T-helper 17 cell (primary cell): Measurements from ENCODE around the gene KIAA1958. TPM values are rescaled to one million over a fixed set of nuclear protein-coding genes. Genes with fewer than 3 reads are reported as not detected.

Experiments used
- ATAC-seq: fragments of 150-1000 bp; cut with Tn5 transposase; 2 replicates; pipeline ENCODE4 v1.10.0; 2021; ENCODE audit warnings: mild to moderate bottlenecking, moderate library complexity
- DNase-seq, 3 donors: peaks; one replicate each; pipeline versions ENCODE4 v3.0.0 to v3.0.0-alpha.2; 2020 to 2021
- H3K9me3 ChIP-seq: one replicate; pipeline ENCODE4 v1.7.0; 2013; ENCODE audit warnings: low read length, mild to moderate bottlenecking; ENCODE audit not compliant: control insufficient read depth, poor library complexity, severe bottlenecking
- H3K27ac Mint-ChIP-seq: one replicate; pipeline ENCODE4 v1.8.0; 2022; ENCODE audit warnings: mild to moderate bottlenecking, moderate library complexity, mixed read lengths
- H3K27me3 Mint-ChIP-seq: one replicate; pipeline ENCODE4 v1.8.0; 2022; ENCODE audit warnings: mixed read lengths
- H3K36me3 Mint-ChIP-seq: one replicate; pipeline ENCODE4 v1.8.0; 2022; ENCODE audit warnings: low read depth, mixed read lengths
- H3K4me1 Mint-ChIP-seq: one replicate; pipeline ENCODE4 v1.8.0; 2022; ENCODE audit warnings: mild to moderate bottlenecking, mixed read lengths
- H3K4me3 Mint-ChIP-seq: one replicate; pipeline ENCODE4 v1.8.0; 2022; ENCODE audit warnings: mild to moderate bottlenecking, moderate library complexity, mixed read lengths
- total RNA-seq, 4 donors: library from RNA in 2 of 4; stranded (reverse) in 2 of 4; gene quantifications; one replicate each; pipeline ENCODE4 v1.2.3 and lab custom pipeline; 2022 to 2026

KIAA1958 gene
- total RNA-seq, 2 donors from 2014 or later: 2.1 to 2.8 TPM

GRCh38 chr9:112520656-112521055 lies 34.0 kb downstream of the KIAA1958 start:
- peaks cover 4% of the 10 kb centered on the region for H3K4me1 Mint-ChIP-seq
- DNase-seq (no peak), ATAC-seq (no peak)
- H3K27ac Mint-ChIP-seq: no peak overlapping the region
- H3K27me3 Mint-ChIP-seq: no peaks in the 10 kb centered on the region
- H3K4me3 Mint-ChIP-seq: no peak overlapping the region
- no peaks in the 10 kb centered on the region for H3K9me3 ChIP-seq
- no peaks in the 10 kb centered on the region for H3K36me3 Mint-ChIP-seq

- H3K27ac Mint-ChIP-seq: no peak overlapping the region
- H3K27me3 Mint-ChIP-seq: no peaks in the 10 kb centered on the region
- H3K36me3 Mint-ChIP-seq: peaks cover 3% of the 10 kb centered on the region
- ATAC-seq (no peak), DNase-seq (no peak)
- H3K9me3 ChIP-seq: no peaks in the 10 kb centered on the region
- H3K4me1 Mint-ChIP-seq: no peaks in the 10 kb centered on the region
- no peak overlapping the region for H3K4me3 Mint-ChIP-seq
These were observed 40.3 kb downstream of the KIAA1958 start for GRCh38 chr9:112526973-112527372.

- peak overlapping the region; percentile 5 for H3K27ac Mint-ChIP-seq
- no peak for ATAC-seq
These were observed 41.3 kb downstream of the KIAA1958 start for GRCh38 chr9:112527959-112528358.

GRCh38 chr9:112529316-112529715 lies 42.7 kb downstream of the KIAA1958 start:
- H3K36me3 Mint-ChIP-seq: peaks cover 3% of the 10 kb centered on the region
- H3K27ac Mint-ChIP-seq: no peak overlapping the region
- no peak for DNase-seq
- no peaks in the 10 kb centered on the region for H3K4me1 Mint-ChIP-seq
- no peak overlapping the region for H3K4me3 Mint-ChIP-seq
- no peaks in the 10 kb centered on the region for H3K9me3 ChIP-seq
- no peaks in the 10 kb centered on the region for H3K27me3 Mint-ChIP-seq
- no peak for ATAC-seq

More at GRCh38 chr9:112527959-112528358, 41.3 kb downstream of the KIAA1958 start:
- Mint-ChIP-seq H3K4me3 (no peak overlapping the region), H3K4me1 (no peaks in the 10 kb centered on the region), H3K27me3 (no peaks in the 10 kb centered on the region), H3K36me3 (peaks cover 3% of the 10 kb centered on the region)
- DNase-seq: no peak
- H3K9me3 ChIP-seq: no peaks in the 10 kb centered on the region

GRCh38 chr9:112530751-112531205 lies 44.2 kb downstream of the KIAA1958 start:
- H3K4me3 Mint-ChIP-seq: no peak overlapping the region
- no peak overlapping the region for H3K27ac Mint-ChIP-seq
- no peak for ATAC-seq
- no peaks in the 10 kb centered on the region for H3K9me3 ChIP-seq
- DNase-seq: no peak
- no peaks in the 10 kb centered on the region for H3K4me1 Mint-ChIP-seq
- H3K27me3 Mint-ChIP-seq: no peaks in the 10 kb centered on the region
- peaks cover 3% of the 10 kb centered on the region for H3K36me3 Mint-ChIP-seq

- no peaks in the 10 kb centered on the region for H3K36me3 Mint-ChIP-seq
- ATAC-seq (no peak), DNase-seq (no peak)
- H3K27ac Mint-ChIP-seq: no peak overlapping the region
- no peaks in the 10 kb centered on the region for H3K9me3 ChIP-seq
- H3K4me3 Mint-ChIP-seq: peak overlapping the region; percentile 1
- H3K4me1 Mint-ChIP-seq: no peaks in the 10 kb centered on the region
- no peaks in the 10 kb centered on the region for H3K27me3 Mint-ChIP-seq
These were observed 45.1 kb downstream of the KIAA1958 start for GRCh38 chr9:112531666-112532282.

GRCh38 chr9:112532427-112532826 lies 45.8 kb downstream of the KIAA1958 start:
- H3K9me3 ChIP-seq: no peaks in the 10 kb centered on the region
- Mint-ChIP-seq H3K36me3 (no peaks in the 10 kb centered on the region), H3K4me3 (no peak overlapping the region), H3K27me3 (no peaks in the 10 kb centered on the region), H3K27ac (no peak overlapping the region), H3K4me1 (no peaks in the 10 kb centered on the region)
- ATAC-seq (no peak), DNase-seq (no peak)

GRCh38 chr9:112533660-112534059 lies 47.0 kb downstream of the KIAA1958 start:
- no peaks in the 10 kb centered on the region for H3K36me3 Mint-ChIP-seq
- H3K4me3 Mint-ChIP-seq: no peak overlapping the region
- no peak overlapping the region for H3K27ac Mint-ChIP-seq
- H3K4me1 Mint-ChIP-seq: no peaks in the 10 kb centered on the region
- ATAC-seq: no peak
- no peak for DNase-seq
- no peaks in the 10 kb centered on the region for H3K27me3 Mint-ChIP-seq
- no peaks in the 10 kb centered on the region for H3K9me3 ChIP-seq

GRCh38 chr9:112535301-112535700 lies 48.7 kb downstream of the KIAA1958 start:
- H3K36me3 Mint-ChIP-seq: no peaks in the 10 kb centered on the region
- no peaks in the 10 kb centered on the region for H3K27me3 Mint-ChIP-seq
- H3K9me3 ChIP-seq: no peaks in the 10 kb centered on the region
- ATAC-seq (no peak), DNase-seq (no peak)
- H3K4me3 Mint-ChIP-seq: no peak overlapping the region
- no peak overlapping the region for H3K27ac Mint-ChIP-seq
- no peaks in the 10 kb centered on the region for H3K4me1 Mint-ChIP-seq

- Mint-ChIP-seq H3K4me3 (no peak overlapping the region), H3K27me3 (no peaks in the 10 kb centered on the region), H3K36me3 (no peaks in the 10 kb centered on the region), H3K4me1 (no peaks in the 10 kb centered on the region), H3K27ac (no peak overlapping the region)
- DNase-seq (no peak), ATAC-seq (no peak)
- no peaks in the 10 kb centered on the region for H3K9me3 ChIP-seq
These were observed 49.2 kb downstream of the KIAA1958 start for GRCh38 chr9:112535811-112536210.

- Mint-ChIP-seq H3K36me3 (no peaks in the 10 kb centered on the region), H3K27me3 (no peaks in the 10 kb centered on the region), H3K4me1 (no peaks in the 10 kb centered on the region), H3K27ac (no peak overlapping the region), H3K4me3 (no peak overlapping the region)
- H3K9me3 ChIP-seq: no peaks in the 10 kb centered on the region
- ATAC-seq: no peak
- no peak for DNase-seq
These were observed 50.9 kb downstream of the KIAA1958 start for GRCh38 chr9:112537561-112537960.

- no peaks in the 10 kb centered on the region for H3K27me3 Mint-ChIP-seq
- no peak for DNase-seq
- ATAC-seq: no peak
- H3K36me3 Mint-ChIP-seq: no peaks in the 10 kb centered on the region
- H3K4me3 Mint-ChIP-seq: no peak overlapping the region
- H3K27ac Mint-ChIP-seq: no peak overlapping the region
- H3K9me3 ChIP-seq: no peaks in the 10 kb centered on the region
- no peaks in the 10 kb centered on the region for H3K4me1 Mint-ChIP-seq
These were observed 54.2 kb downstream of the KIAA1958 start for GRCh38 chr9:112540800-112541199.

GRCh38 chr9:112541685-112542084 lies 55.1 kb downstream of the KIAA1958 start:
- Mint-ChIP-seq H3K27me3 (no peaks in the 10 kb centered on the region), H3K36me3 (no peaks in the 10 kb centered on the region), H3K27ac (no peak overlapping the region), H3K4me3 (no peak overlapping the region), H3K4me1 (peaks cover 3% of the 10 kb centered on the region)
- ATAC-seq (no peak), DNase-seq (no peak)
- no peaks in the 10 kb centered on the region for H3K9me3 ChIP-seq

GRCh38 chr9:112542593-112543292 lies 56.1 kb downstream of the KIAA1958 start:
- no peaks in the 10 kb centered on the region for H3K27me3 Mint-ChIP-seq
- H3K36me3 Mint-ChIP-seq: no peaks in the 10 kb centered on the region
- H3K9me3 ChIP-seq: no peaks in the 10 kb centered on the region
- peaks cover 3% of the 10 kb centered on the region for H3K4me1 Mint-ChIP-seq
- H3K4me3 Mint-ChIP-seq: no peak overlapping the region
- DNase-seq (no peak), ATAC-seq (no peak)
- no peak overlapping the region for H3K27ac Mint-ChIP-seq
